Limb (tissue), 2 donors: ENCODE results near the gene PHACTR2.
A peak's percentile ranks its signal among the peaks of the same experiment; 100 is the strongest.

Experiments used
- DNase-seq, 2 donors: peaks; one replicate each; pipeline ENCODE4 v3.0.0-alpha.2; 2016; ENCODE audit errors: extremely low spot score in 2 of 2

PHACTR2 gene

DNA sequence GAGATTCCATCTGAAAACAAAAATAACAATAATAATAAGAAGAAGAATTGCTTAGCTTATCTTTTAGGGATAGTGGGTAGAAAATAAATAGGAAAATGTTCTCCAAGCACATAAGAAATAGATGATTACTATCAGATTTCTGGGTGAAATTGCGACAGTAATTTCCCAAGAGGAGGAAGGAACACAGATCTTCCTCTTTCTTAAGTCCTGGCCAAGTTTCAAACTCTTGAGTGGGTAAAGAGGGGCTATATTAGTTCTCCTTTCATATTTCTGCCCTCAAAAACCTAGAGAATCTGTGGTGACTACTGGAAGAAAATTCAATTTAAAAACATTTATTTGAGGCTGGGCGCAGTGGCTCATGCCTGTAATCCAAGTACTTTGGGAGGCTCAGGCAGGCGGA is 63.7 kb downstream of the PHACTR2 start:
- DNase-seq = no peak

DNA sequence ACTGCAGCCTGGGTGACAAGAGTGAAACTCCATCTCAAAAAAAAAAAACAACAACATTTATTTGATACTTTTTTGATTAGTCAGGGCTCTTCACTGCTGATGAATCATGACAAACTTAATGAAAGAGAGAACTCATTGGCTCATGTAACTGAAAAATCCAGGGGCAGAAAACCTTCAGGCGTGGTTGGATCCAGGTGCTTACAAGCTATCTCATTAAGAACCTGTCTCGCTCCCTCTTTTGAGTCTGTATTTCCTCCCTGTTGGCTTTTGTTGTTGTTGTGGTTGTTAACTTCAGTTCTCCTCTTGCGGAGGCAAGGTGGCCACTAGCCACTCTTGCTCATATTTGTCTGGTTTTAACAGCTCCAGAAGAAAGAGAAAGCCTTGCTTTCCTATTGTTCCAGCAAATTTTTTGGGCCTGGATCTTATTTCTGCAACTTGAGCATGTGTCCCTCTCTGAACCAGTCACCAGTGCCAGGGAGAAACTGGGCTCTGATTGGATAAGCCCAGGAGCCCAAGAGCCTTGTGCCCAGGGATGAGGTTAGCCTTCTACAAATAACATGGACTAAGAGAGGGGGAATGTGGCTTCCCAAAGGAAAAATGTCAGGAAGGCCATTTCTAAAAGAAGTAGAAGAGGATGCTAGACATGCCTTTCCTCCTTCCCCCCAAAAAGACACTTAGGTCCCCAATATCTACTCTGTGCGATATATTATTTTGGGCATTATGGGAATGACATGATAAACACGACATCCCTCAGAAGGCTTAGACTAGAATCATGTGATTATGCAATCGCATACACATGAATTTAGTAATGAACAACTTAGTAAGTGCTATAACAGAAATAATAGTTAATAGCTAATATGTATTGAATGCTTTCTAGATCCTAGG is 64.5 kb downstream of the PHACTR2 start:
- DNase-seq = no peak

DNA sequence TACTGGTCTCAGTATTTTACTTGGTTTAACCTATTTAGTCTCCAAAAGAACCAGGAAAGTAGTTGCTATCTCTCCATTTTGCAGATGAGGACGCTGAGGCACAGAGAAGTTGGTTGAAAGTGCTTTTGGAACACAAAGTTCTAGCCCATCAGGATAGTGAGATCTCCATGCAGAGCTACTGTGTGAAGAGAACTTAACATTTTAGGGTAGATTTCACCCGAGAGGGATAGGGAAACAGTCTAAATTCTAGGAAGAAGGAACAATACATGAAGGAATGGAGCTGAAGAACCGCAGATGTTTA is 65.1 kb downstream of the PHACTR2 start:
- no peak for DNase-seq

DNA sequence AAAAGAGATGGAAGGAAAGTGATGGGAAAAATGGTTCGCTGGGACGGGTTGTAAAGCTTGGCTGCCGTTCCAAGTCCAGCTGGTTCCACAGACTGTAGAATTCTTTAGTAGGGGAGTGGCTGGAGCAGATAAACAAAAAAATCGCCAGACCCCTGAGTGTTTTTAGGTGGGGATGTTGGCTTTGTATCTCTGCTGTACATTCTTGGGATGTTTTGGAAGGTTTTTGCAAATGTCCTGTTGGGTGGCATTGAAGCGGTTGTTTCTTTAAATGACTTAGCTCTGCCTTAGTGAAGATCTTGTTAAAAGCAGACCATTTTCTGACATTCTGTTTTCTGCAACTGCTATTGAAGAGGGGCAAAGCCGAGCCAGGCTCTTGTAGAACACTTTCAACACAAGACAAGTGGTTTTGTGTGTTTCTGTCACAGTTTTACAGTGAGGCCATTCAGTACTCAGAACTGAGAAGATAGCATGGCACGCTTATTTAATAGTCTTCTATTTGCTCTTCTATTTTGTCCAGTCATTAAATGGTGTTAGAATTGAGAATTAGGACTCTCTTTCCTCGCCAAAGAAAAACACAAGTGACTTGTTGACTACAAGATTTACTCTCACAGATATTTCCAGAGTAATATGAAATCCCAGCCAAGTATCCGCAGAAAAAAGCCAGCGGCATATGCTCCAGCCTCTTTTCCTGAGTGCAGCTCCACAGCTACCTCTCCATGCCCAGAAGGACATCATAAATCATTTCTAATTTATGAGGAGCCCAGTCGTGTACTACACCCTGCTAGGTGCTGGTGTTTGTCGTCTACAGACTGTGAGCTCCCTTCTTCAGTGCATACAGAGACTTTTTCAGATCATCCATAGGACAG is 65.8 kb downstream of the PHACTR2 start:
- DNase-seq = peak; percentile 56 to 79

DNA sequence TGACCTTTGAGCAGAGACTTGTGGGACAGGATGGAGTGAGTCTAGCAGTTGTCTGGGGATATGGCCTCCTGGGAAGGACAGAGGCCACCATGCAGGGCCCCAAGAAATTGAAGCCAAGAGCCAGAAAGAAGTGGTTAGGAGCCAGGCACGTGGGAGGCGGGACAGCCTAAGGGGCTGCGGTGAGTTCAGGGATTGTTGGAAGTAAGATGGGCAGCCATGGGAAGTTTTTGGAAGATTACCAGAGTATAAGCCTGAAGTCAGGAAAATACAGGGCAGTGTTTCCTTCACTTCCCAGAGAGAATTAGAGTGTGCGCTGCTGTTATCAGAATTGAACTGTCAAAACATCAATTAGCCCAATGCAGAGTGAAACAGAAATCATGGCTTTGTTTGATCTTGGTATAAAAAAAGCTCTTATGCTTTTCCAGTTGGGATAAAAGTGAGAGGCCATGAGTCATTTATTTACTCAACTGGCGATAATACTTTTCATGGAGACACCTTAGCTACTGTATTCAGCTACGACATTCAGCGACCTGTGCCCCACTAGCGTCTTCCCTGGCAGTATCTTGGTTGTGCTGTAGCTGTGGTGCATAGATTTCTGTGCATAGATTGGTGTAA is 66.9 kb downstream of the PHACTR2 start:
- DNase-seq = no peak

DNA sequence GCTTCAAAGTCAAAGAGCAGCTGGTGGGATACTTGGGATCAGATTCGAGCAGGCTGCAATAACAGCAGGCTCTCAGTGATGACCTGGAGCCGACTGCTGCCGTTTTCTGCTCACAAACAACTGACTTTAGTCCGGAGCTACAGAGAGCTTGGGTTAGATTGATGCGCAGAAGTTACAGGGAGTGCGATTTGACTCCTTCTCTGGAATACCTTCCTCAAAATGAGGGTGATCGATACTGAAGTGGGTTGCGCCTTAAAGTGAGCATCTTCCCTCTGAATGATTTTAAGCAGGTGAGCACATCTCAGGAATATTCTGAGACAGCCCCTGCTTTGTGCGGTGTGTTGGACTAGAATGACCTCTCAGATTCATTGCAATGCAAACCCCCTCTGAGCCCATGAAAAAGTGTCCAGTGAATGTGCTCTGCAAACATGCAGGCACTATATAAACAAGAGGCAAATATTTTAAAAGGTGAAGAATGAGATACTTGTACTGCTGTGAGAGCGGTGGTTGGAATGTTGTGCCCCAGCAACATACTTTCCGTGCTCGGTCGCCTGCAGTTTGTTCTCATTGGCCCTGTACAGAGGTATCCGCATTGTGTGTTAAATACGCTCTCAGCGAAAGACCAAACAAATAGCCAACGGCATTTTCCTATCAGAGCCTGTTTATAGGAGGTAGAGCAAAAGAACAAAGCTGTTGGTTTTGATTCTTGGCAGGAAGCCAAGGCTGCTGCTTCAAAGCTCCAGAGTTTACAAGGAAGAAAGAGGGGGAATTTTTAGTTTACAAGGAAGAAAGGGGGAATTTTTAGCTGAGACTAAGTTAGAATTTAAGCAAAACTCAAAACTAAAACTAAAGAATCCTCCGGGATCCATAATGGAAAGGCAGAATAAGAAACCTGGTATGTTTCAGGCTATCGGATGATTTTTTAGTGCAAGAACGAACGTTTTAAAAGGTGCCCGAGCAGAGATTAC is 67.7 kb downstream of the PHACTR2 start:
- peak; percentile 64 to 65 for DNase-seq

DNA sequence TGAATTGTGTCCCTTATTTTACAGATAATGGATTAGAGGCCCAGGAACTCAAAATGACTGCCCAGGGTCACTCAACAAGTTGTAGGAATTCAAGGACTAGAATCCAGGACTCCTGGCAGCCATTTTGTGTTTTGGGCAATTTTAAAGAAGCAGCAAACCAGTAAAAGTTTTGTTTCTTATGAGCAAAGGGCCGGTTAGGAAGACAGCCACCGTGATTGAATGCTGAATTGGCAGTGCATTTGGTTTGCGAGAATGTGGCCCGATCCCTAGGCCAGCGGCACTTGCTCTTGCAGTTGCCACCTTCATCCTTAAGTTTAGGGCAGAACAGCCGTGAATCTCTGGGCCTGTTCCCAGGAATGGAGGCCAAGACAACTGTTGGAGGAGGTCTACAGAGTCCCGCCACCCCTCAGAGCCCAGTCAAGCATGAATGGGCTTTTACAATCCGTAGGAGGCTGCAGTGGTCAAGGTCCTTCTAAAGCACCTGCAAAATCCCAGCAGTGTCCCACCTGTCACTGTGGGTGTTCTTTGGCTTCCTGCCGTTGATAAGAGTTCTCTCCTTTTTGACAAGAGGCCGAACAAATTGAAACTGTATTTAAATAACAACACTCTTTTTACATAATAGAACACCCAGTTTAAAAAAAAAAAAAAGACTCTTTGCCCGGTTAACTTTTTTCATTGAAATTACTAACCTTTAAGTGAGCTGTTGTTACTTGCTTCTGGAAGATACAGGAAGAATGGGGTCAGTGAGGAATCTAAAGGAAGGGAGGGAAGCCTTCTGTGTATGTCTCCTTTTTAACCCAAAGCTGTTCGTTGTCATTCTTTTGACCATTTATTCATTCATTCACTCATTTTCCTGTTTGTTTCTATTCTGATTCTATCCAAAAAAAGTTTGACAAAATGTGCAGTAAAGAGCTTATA is 68.7 kb downstream of the PHACTR2 start:
- DNase-seq = no peak

DNA sequence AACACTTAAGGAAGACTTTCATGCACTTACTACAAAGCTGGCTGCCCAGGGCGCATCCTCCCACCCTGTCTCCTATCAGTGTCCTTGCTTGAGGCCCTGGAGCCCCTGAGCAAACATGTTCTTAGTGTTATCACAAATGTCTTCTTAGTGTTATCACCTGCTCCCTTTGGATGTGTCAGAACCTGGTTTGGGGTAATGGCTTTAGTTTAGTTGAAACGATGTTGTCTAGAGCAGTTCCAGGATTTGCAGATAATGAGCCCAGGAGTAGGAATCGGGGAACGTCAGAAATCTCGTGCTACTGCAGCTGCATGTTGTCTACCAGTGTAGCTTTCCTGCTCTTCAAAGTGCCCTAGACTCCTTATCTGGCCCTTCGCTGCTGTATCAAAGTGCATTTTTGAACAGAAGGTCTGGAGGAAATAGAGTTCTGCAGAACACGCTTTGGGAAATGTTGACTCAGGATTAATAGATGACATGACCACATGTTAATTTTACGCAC is 69.6 kb downstream of the PHACTR2 start:
- no peak for DNase-seq

DNA sequence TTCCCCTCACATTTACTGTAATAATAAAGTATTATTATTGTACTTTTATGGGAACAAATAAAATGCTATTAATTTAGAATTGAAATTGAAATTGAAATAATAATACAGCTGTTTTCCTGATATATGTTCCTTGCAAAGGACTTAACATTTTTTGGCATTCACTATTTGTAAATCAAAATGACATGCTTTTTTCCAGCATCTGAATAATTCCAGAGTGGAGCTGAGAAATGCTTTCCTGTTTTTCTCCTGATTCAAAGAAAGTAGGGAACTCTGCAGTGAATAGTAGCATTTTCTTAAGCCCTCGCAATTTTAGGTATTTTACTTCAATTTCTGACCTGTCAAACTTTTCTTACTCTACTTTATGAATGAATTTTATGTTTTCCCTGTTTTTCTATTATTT is 72.1 kb downstream of the PHACTR2 start:
- DNase-seq = no peak

DNA sequence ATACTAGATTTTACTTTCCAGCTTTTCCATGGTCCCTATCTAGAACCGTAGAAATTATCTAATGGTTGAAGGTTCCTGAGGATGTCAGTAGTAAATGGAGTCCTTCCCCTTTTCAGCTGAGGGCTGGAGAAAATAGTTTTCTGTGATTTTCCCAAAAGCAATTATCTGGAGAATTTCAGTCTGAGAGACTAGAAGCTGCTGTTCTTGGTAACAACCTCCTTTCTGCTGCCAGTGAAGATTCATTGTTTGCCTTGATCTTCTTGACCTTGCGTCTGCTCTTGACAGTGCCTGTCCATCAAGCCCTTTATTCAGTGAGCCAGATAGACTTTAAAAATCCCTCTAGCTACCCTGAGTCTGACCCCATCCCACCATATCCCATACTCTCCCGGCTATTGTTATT is 73.1 kb downstream of the PHACTR2 start:
- DNase-seq = no peak

DNA sequence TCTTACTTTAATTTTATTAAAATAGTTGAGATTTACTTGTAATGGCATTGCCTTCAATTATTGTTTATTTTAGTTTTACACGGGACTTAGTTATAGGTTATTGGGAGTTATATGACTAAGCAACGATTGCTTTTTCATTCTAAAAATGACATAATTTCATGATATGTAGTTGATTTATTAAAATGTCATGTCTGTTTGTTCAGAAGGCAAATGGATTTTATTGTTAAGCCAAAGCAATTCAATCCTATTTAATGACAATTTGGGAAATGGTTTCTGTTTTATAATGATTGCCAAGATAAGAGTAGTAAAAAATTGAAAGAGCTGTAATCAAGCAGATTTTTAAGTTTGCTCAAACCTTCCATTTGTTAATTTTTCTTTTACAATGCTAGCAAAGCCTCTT is 74.7 kb downstream of the PHACTR2 start:
- no peak for DNase-seq

DNA sequence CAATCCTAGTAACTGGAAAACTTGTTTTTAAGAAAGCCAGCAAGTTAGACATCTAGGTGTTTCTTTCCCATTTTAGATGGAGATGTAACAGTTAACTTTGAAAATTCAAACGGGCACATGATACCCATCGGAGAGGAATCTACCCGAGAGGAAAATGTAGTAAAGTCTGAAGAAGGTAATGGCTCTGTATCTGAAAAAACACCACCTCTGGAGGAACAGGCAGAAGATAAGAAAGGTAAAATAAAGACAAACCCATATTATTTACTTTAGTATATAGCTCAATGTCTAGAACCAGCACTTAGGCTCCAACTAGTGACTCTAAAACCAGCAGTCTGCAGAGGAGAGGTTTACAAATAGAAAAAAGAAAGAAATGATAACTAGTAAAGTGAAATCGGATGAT is 75.9 kb downstream of the PHACTR2 start:
- DNase-seq = no peak

DNA sequence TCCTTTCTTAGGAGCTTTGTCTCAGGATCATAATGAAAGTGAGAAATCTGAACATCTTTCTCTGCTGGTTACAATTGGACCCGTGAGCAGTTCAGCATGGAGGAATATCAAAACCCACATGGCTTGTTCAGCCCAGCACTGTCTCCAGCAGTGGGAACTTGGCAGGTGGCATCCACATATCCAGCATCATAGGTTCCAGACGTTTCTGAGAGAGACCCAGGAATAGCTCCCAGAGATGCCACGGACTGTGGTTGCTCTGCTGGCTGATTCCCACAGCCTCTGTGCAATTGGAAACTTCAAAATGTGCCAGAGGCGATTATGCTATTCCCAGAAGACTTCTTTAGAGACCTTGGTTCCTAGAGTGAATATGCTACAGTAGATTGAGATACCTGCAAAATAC is 76.4 kb downstream of the PHACTR2 start:
- no peak for DNase-seq

DNA sequence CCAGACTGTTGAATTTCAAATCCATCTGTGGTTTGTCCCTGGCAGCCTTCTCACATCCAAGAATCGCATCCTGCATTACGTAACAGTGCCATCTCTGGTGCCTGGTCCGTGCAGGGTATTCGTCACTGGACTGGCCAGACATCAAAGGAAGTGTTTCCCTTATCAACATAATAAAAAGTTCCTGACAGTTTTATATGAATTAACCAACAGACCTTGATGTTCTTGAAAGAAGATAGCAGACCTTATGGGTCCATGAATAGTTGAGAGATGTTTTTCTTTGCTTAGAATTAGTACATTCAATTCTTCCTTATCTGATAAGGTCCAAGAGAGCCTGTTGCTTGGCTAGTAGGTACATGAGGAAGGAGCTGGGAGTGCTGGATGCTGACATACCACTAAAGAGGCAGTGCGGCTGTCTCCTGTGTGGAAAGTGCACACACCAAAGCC is 77.6 kb downstream of the PHACTR2 start:
- DNase-seq = no peak

DNA sequence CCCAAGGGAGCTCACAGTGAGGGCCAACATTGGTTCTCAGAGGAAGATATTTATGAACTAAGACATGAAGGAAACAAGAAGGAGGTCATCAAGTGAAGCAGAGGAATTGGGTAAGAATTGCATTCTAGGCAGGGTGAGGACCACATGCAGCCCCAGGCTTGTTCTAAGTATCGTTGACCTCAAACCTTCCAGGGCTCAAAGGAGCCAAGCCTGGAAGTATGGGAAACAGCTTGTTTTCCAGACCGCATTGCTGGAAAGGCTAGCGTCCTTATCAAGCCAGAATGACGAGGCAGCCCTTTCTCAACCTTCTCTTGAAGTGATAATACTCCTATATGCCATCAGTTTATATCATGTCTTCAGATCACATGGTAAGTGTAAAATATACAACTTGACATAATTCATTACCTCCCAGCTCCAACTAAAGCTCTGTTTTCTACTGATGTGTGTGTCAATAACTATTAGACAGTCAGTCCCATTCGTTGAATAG is 79.6 kb downstream of the PHACTR2 start:
- no peak for DNase-seq

DNA sequence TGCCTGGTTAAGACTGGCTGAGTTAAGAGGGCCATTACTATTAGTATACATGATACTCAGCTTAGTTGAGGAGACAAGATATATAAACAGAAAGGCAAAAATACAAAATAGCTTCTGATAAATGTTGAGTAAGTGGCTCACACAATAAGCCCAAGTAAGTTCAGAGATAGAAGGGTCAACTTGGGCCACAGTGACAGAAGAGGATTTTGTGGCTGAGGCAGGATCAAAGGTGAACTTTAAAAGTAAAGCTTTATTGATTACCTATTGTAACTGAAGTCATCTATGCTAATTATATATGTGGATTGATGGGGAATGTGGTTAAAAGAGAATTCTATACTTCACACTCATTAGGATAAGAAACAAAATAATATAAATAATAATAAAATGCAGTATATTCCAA is 80.8 kb downstream of the PHACTR2 start:
- DNase-seq = no peak

DNA sequence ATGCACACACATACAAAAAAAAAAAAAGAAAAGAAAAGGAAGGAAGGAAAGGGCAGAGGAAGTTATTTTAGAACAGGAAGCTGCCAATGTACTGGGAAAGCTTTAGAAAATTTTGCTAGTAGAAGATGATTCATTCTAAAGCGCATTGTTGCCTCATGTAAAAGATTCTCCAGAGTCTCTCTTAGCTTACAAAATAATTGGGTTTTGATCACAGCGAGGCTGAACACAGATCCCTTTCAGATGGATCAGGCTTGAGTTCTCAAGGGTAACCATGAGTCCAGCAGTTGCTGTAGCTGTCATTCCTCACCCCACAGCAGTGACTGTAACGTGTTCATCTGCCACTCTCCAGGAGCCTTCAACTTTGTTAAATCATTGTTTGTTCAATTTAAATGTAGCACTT is 81.9 kb downstream of the PHACTR2 start:
- DNase-seq = no peak

DNA sequence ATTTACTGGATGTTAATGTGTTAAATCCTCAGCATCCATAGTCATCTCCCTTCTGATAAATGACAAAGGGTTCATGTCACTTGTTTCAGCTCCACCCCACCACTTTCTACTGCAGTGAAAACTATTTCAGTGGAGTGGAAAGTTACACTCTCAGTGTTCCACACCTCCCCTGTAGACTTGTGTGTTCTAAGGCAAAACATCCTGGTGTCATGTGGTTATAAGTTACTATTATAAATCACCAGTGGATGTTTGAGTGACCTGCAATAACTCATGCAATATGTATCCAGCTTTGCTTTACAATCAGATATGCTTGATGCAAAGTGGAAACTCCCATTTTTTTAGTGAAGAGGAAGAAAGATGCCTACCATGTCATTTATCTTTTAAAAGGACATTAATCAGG is 83.3 kb downstream of the PHACTR2 start:
- DNase-seq = no peak

DNA sequence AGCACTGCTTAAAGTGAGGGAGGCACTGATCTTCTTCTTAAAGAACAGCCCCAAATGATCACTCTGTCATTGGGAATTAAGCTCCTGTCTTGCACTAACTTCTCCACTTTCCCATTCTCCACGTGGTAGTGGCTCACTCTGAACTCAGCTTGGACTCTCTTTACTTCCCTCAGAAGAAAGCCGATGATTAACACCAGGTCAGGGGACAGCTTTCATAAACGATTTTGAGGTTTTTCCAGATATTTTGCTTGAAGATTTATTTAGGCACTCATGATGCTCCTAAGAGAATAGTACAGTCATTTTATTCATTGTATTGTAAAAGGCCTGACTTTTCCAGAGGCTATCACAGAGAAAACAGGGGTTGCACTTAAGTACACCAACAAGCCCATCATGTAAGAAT is 84.4 kb downstream of the PHACTR2 start:
- DNase-seq = no peak
